H1 (cell line): Measurements from ENCODE around the gene ARPC3. TPM values are rescaled to one million over a fixed set of nuclear protein-coding genes. Genes with fewer than 3 reads are reported as not detected.

ENCODE experiments used
- BACH1 ChIP-seq: IDR thresholded peaks from 2 replicates; pipeline ENCODE4 v1.6.1; 2012; ENCODE audit warnings: low read length, improper control_type of control experiment
- CBX5 ChIP-seq: fragments of 300-800, 300-1000 bp; sonication (generic); IDR thresholded peaks from 2 replicates; pipeline ENCODE4 v1.7.1; 2016; ENCODE audit warnings: antibody characterized with exemption, low read length, low read depth
- CHD1 ChIP-seq: IDR thresholded peaks from 2 replicates; pipeline ENCODE4 v1.6.1; 2012; ENCODE audit warnings: low read depth, low read length, improper control_type of control experiment
- HDAC6 ChIP-seq: IDR thresholded peaks from one replicate; pipeline ENCODE4 v1.7.1; 2012; ENCODE audit warnings: low read depth, mild to moderate bottlenecking, inconsistent platforms, low read length, moderate library complexity
- MAFK ChIP-seq: IDR thresholded peaks from 2 replicates; pipeline ENCODE4 v1.6.1; 2012; ENCODE audit warnings: low read depth, mild to moderate bottlenecking, improper control_type of control experiment, low read length
- MAX ChIP-seq: IDR thresholded peaks from 2 replicates; pipeline ENCODE4 v1.6.1; 2012; ENCODE audit warnings: inconsistent platforms
- NRF1 ChIP-seq: IDR thresholded peaks from 2 replicates; pipeline ENCODE4 v1.6.1; 2011; ENCODE audit warnings: mild to moderate bottlenecking, low read depth, low read length, improper control_type of control experiment
- PHF8 ChIP-seq: fragments of 200-600 bp; sonication (generic); conservative IDR thresholded peaks from 2 replicates; pipeline ENCODE4 v1.7.1; 2012; ENCODE audit warnings: low read depth, mild to moderate bottlenecking, inconsistent platforms, low read length, moderate library complexity
- POLR2AphosphoS5 ChIP-seq: IDR thresholded peaks from 2 replicates; pipeline ENCODE4 v1.6.1; 2011; ENCODE audit warnings: low read depth, low read length
- RFX5 ChIP-seq: IDR thresholded peaks from 2 replicates; pipeline ENCODE4 v1.6.1; 2011; ENCODE audit warnings: low read depth, low read length, improper control_type of control experiment, borderline replicate concordance
- RNF2 ChIP-seq: fragments of 200-900, 300-1000 bp; sonication (generic); IDR thresholded peaks from 2 replicates; pipeline ENCODE4 v1.7.1; 2016; ENCODE audit warnings: borderline replicate concordance, low read depth, mild to moderate bottlenecking, antibody characterized with exemption, low read length; ENCODE audit not compliant: poor library complexity, severe bottlenecking; ENCODE audit errors: missing control alignments
- SAP30 ChIP-seq: fragments of 300-600 bp; sonication (generic); IDR thresholded peaks from 2 replicates; pipeline ENCODE4 v1.7.1; 2012; ENCODE audit warnings: low read length, moderate library complexity, mild to moderate bottlenecking, inconsistent platforms; ENCODE audit not compliant: insufficient read depth, insufficient replicate concordance
- SIRT6 ChIP-seq: IDR thresholded peaks from one replicate; pipeline ENCODE4 v1.7.1; 2012; ENCODE audit warnings: low read length, inconsistent platforms
- SIX5 ChIP-seq: IDR thresholded peaks from 2 replicates; pipeline ENCODE4 v1.6.1; 2011; ENCODE audit warnings: mild to moderate bottlenecking, low read depth, low read length
- SP1 ChIP-seq: IDR thresholded peaks from 2 replicates; pipeline ENCODE4 v1.6.1; 2011; ENCODE audit warnings: low read depth, low read length
- SP4 ChIP-seq: IDR thresholded peaks from 2 replicates; pipeline ENCODE4 v1.6.1; 2012; ENCODE audit warnings: low read length, inconsistent platforms
- SUZ12 ChIP-seq: fragments of 200-600 bp; sonication (generic); IDR thresholded peaks from 2 replicates; pipeline ENCODE4 v1.6.1; 2012; ENCODE audit warnings: mild to moderate bottlenecking, inconsistent platforms, low read length, moderate library complexity, mixed read lengths
- TAF7 ChIP-seq: optimal IDR thresholded peaks from 2 replicates; pipeline ENCODE3; 2011; ENCODE audit warnings: low read depth, mild to moderate bottlenecking, inconsistent platforms, low read length, moderate library complexity, borderline replicate concordance
- polyA plus RNA-seq, 7 experiments: library from polyadenylated mRNA; depleted of rRNA in 3 of 7; stranded (reverse) in 5 of 7; unstranded in 2 of 7; fragments of >200 nt in 5 of 7; fragments of 200-250 nt in 2 of 7; gene quantifications; 1 replicate in 5 of 7; 2 replicates in 1 of 7; 4 replicates in 1 of 7; pipeline versions ENCODE4 v1.2.1 to v1.2.3, GENCODE V29; 2011 to 2013; ENCODE audit warnings: missing spikeins in 2 of 7, mixed read lengths in 2 of 7
- total RNA-seq: library from RNA; stranded (reverse); fragmentation: NEBNext Ultra II Directional; extraction: Animal tissue kit (Norgen Biotek cat#: 25700); gene quantifications from 2 replicates; pipeline ENCODE4 v1.2.1, GENCODE V29; 2021

ARPC3 gene
- total and polyA plus RNA-seq, 2 of the 8 experiments (the other 6 are each of a cell fraction or from before 2014, with no cell fraction given): 36.7 to 160 TPM

GRCh38 chr12:110403146-110403975, 46.8 kb downstream of the ARPC3 start, which contains the start of gene ANAPC7 (continued):
- TF ChIP-seq RFX5: no peak
- peak; percentile 99 for TF ChIP-seq SP4
- no peak for TF ChIP-seq RNF2
- TF ChIP-seq HDAC6: no peak
- TF ChIP-seq MAFK: no peak
- peak; percentile 91 for TF ChIP-seq POLR2AphosphoS5
- peak; percentile 50 for TF ChIP-seq SAP30
- no peak for TF ChIP-seq NRF1
- TF ChIP-seq MAX: peak; percentile 94
- peak; percentile 81 for TF ChIP-seq TAF7
- TF ChIP-seq CBX5: no peak
- peak; percentile 90 for TF ChIP-seq PHF8
- TF ChIP-seq SUZ12: no peak
- TF ChIP-seq CHD1: no peak
- TF ChIP-seq BACH1: no peak
- TF ChIP-seq SP1: no peak
- TF ChIP-seq SIX5: no peak
- no peak for TF ChIP-seq SIRT6
